NCI-H2029 (cell line): ENCODE measurements around the gene LSG1.
"Not testable (repeated sequence)": the region's sequence is repeated elsewhere in the genome, so short reads cannot be mapped to it uniquely, and the experiment has no call there.

Source experiments
- DNase-seq: peaks from one replicate; lab custom pipeline; 2025; lab: John Stamatoyannopoulos, UW

The LSG1 gene

GRCh38 chr3:194654443-194654842, 17.5 kb downstream of the LSG1 start:
- DNase-seq = no peak

GRCh38 chr3:194647747-194648146, 24.2 kb downstream of the LSG1 start:
- no peak for DNase-seq

GRCh38 chr3:194642769-194643168, 29.2 kb downstream of the LSG1 start:
- DNase-seq = no peak

- no peak for DNase-seq
These were observed 31.2 kb downstream of the LSG1 start for GRCh38 chr3:194640829-194641228.

- DNase-seq = no peak
These were observed 32.9 kb downstream of the LSG1 start for GRCh38 chr3:194638991-194639605.

- no peak for DNase-seq
These were observed 34.2 kb downstream of the LSG1 start for GRCh38 chr3:194637541-194638400.

GRCh38 chr3:194637066-194637465, 34.9 kb downstream of the LSG1 start:
- DNase-seq = no peak

- DNase-seq = peak; percentile 77
These were observed 38.5 kb downstream of the LSG1 start, which contains the start of gene TMEM44 for GRCh38 chr3:194633349-194634004. Gene TMEM44 (minus strand): TSS chr3:194633419. CDS start chr3:194633215, 204 bp downstream.

- DNase-seq = peak; percentile 55
These were observed 39.1 kb downstream of the LSG1 start for GRCh38 chr3:194632809-194633348.

GRCh38 chr3:194632226-194632808, 39.7 kb downstream of the LSG1 start:
- DNase-seq = no peak

GRCh38 chr3:194631696-194632095, 40.3 kb downstream of the LSG1 start:
- DNase-seq = no peak

GRCh38 chr3:194630681-194631080, 41.3 kb downstream of the LSG1 start:
- not testable (repeated sequence) for DNase-seq

GRCh38 chr3:194624956-194625355, 47.0 kb downstream of the LSG1 start:
- DNase-seq = no peak

GRCh38 chr3:194623449-194624290, 48.3 kb downstream of the LSG1 start:
- DNase-seq = no peak

GRCh38 chr3:194622621-194623340, 49.2 kb downstream of the LSG1 start:
- no peak for DNase-seq

- no peak for DNase-seq
These were observed 50.0 kb downstream of the LSG1 start for GRCh38 chr3:194621947-194622346.

- no peak for DNase-seq
These were observed 51.8 kb downstream of the LSG1 start for GRCh38 chr3:194620196-194620595.

GRCh38 chr3:194619741-194620140, 52.2 kb downstream of the LSG1 start:
- no peak for DNase-seq

- DNase-seq = no peak
These were observed 53.0 kb downstream of the LSG1 start for GRCh38 chr3:194618858-194619608.

- DNase-seq = no peak
These were observed 54.2 kb downstream of the LSG1 start for GRCh38 chr3:194617827-194618226.
